Measurements from ENCODE around the gene STAT5A. TPM values are rescaled to one million over a fixed set of nuclear protein-coding genes. Genes with fewer than 3 reads are reported as not detected.

STAT5A gene
- total RNA-seq, 1 experiment from 2014 or later, result 2.4 TPM

DNA sequence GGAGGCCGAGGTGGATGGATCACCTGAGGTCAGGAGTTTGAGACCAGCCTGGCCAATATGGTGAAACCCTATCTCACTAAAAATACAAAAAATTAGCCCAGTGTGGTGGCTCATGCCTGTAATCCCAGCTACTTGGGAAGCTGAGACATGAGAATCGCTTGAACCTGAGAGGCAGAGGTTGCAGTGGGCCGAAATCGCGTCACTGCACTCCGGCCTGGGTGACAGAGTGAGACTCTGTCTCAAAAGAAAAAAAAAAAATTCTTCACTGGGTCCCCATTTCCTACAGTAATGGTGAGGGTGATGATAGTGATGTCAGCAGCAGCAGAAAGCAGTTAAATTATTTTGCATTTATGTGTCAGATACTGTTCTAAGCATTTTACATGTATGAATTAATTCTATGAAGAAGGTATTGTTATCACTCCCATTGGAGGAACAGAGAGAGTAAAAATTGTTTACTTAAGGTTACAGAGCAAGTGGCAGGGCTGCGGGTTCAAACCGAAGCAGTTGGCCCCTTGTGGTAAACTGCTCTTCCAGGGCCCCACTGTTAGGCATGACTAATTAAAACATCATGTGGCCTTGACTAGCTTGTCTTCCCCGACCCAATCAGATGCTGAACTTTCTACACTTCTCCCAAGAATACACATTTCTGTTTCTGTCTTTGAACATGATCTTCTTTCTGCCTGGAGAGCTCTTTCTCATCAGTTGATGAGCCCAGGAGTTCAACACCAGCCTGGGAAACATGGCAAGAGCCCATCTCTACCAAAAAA lies 54.1 kb downstream of the STAT5A start:
- Mint-ChIP-seq H3K4me3 (ENCODE audit: unreplicated experiment) (no peak overlapping the region), H3K9me3 (ENCODE audit: unreplicated experiment) (no peaks in the 10 kb centered on the region), H3K27ac (ENCODE audit: unreplicated experiment) (no peak overlapping the region), H3K36me3 (ENCODE audit: insufficient read depth, unreplicated experiment) (peaks cover 58% of the 10 kb centered on the region), H3K27me3 (ENCODE audit: insufficient read depth, unreplicated experiment) (no peaks in the 10 kb centered on the region), H3K4me1 (ENCODE audit: low read depth, unreplicated experiment) (no peaks in the 10 kb centered on the region)
- no peaks in the 10 kb centered on the region for H3K9me3 ChIP-seq
- H3K27me3 ChIP-seq (replicated peaks; ENCODE audit: control insufficient read depth, insufficient read depth, low read length), result no peaks in the 10 kb centered on the region
- CTCF ChIA-PET, result interaction anchor here (0.5 kb wide), 1 partner anchor 20 kb away, joined by 3 read pairs; no protein-coding TSS in a partner anchor
- no peaks in the 10 kb centered on the region for H3K4me1 ChIP-seq
- TF ChIP-seq, protein P1, sequence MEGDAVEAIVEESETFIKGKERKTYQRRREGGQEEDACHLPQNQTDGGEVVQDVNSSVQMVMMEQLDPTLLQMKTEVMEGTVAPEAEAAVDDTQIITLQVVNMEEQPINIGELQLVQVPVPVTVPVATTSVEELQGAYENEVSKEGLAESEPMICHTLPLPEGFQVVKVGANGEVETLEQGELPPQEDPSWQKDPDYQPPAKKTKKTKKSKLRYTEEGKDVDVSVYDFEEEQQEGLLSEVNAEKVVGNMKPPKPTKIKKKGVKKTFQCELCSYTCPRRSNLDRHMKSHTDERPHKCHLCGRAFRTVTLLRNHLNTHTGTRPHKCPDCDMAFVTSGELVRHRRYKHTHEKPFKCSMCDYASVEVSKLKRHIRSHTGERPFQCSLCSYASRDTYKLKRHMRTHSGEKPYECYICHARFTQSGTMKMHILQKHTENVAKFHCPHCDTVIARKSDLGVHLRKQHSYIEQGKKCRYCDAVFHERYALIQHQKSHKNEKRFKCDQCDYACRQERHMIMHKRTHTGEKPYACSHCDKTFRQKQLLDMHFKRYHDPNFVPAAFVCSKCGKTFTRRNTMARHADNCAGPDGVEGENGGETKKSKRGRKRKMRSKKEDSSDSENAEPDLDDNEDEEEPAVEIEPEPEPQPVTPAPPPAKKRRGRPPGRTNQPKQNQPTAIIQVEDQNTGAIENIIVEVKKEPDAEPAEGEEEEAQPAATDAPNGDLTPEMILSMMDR (IDR thresholded peaks at IDR 0.05; ENCODE audit: insufficient read depth in 1 of 2, low read depth in 1 of 2, low read length in 1 of 2, severe bottlenecking in 1 of 2, unreplicated experiment in 1 of 2), result no peak
- no peak overlapping the region for H3K4me3 ChIP-seq (ENCODE audit: low read depth, low read length)
- H3K36me3 ChIP-seq (ENCODE audit: control insufficient read depth, insufficient read depth, low read length), result no peaks in the 10 kb centered on the region
- no TSS peak for BruUV-seq (replicated peaks)
- POLR2A ChIA-PET, result interaction anchor here (0.6 kb wide), 1 partner anchor 19 kb away, joined by 8 read pairs; no protein-coding TSS in a partner anchor
- DNase-seq, result no peak
- intact Hi-C loops (cut with micrococcal nuclease; ENCODE audit: unreplicated experiment), result no loop called here

- Histone ChIP-seq H3K4me3 (ENCODE audit: low read depth, low read length) (no peak overlapping the region), H3K4me1 (no peaks in the 10 kb centered on the region), H3K9me3 (no peaks in the 10 kb centered on the region), H3K27me3 (replicated peaks; ENCODE audit: control insufficient read depth, insufficient read depth, low read length) (no peaks in the 10 kb centered on the region), H3K36me3 (ENCODE audit: control insufficient read depth, insufficient read depth, low read length) (no peaks in the 10 kb centered on the region)
- Mint-ChIP-seq H3K4me1 (ENCODE audit: low read depth, unreplicated experiment) (no peaks in the 10 kb centered on the region), H3K9me3 (ENCODE audit: unreplicated experiment) (no peaks in the 10 kb centered on the region), H3K27ac (ENCODE audit: unreplicated experiment) (no peak overlapping the region), H3K4me3 (ENCODE audit: unreplicated experiment) (no peak overlapping the region), H3K36me3 (ENCODE audit: insufficient read depth, unreplicated experiment) (peaks cover 44% of the 10 kb centered on the region), H3K27me3 (ENCODE audit: insufficient read depth, unreplicated experiment) (no peaks in the 10 kb centered on the region)
- DNase-seq, result no peak
- ChIA-PET POLR2A (no interaction called here), CTCF (no interaction called here)
- intact Hi-C loops (cut with micrococcal nuclease; ENCODE audit: unreplicated experiment), result no loop called here
- TF ChIP-seq, protein P1 (IDR thresholded peaks at IDR 0.05; ENCODE audit: insufficient read depth in 1 of 2, low read depth in 1 of 2, low read length in 1 of 2, severe bottlenecking in 1 of 2, unreplicated experiment in 1 of 2), result no peak
- no TSS peak for BruUV-seq (replicated peaks)
These were observed 57.2 kb downstream of the STAT5A start for GRCh38 chr17:42345396-42346073.

- POLR2A ChIA-PET, result no interaction called here
- no peaks in the 10 kb centered on the region for H3K4me1 ChIP-seq
These were observed 58.2 kb downstream of the STAT5A start for GRCh38 chr17:42346481-42346880.

More at GRCh38 chr17:42346481-42346880, 58.2 kb downstream of the STAT5A start:
- no peaks in the 10 kb centered on the region for H3K9me3 ChIP-seq
- BruUV-seq (replicated peaks), result no TSS peak
- Mint-ChIP-seq H3K36me3 (ENCODE audit: insufficient read depth, unreplicated experiment) (peaks cover 44% of the 10 kb centered on the region), H3K27ac (ENCODE audit: unreplicated experiment) (no peak overlapping the region), H3K27me3 (ENCODE audit: insufficient read depth, unreplicated experiment) (no peaks in the 10 kb centered on the region), H3K4me3 (ENCODE audit: unreplicated experiment) (no peak overlapping the region), H3K4me1 (ENCODE audit: low read depth, unreplicated experiment) (no peaks in the 10 kb centered on the region), H3K9me3 (ENCODE audit: unreplicated experiment) (no peaks in the 10 kb centered on the region)
- H3K27me3 ChIP-seq (replicated peaks; ENCODE audit: control insufficient read depth, insufficient read depth, low read length), result no peaks in the 10 kb centered on the region
- TF ChIP-seq, protein P1 (IDR thresholded peaks at IDR 0.05; ENCODE audit: insufficient read depth in 1 of 2, low read depth in 1 of 2, low read length in 1 of 2, severe bottlenecking in 1 of 2, unreplicated experiment in 1 of 2), result no peak
- no peaks in the 10 kb centered on the region for H3K36me3 ChIP-seq (ENCODE audit: control insufficient read depth, insufficient read depth, low read length)
- DNase-seq, result no peak
- H3K4me3 ChIP-seq (ENCODE audit: low read depth, low read length), result no peak overlapping the region
- intact Hi-C loops (cut with micrococcal nuclease; ENCODE audit: unreplicated experiment), result no loop called here
- CTCF ChIA-PET, result interaction anchor here (0.5 kb wide), 1 partner anchor 59 kb away, joined by 3 read pairs; no protein-coding TSS in a partner anchor

Measured in Caco-2 (cell line).